Liver (tissue), 9 donors: ENCODE measurements around the gene ACTR6. TPM values are rescaled to one million over a fixed set of nuclear protein-coding genes. Genes with fewer than 3 reads are reported as not detected.

Source experiments
- DNase-seq: peaks from one replicate; pipeline ENCODE4 v3.0.0-alpha.2; 2017; ENCODE audit warnings: low spot score
- H3K27ac ChIP-seq, 2 donors: one replicate each; pipeline ENCODE4 v1.7.0; 2013; ENCODE audit warnings: inconsistent platforms in 2 of 2, low read length in 2 of 2, control low read depth in 1 of 2, low read depth in 1 of 2, mild to moderate bottlenecking in 1 of 2
- H3K27me3 ChIP-seq, 4 donors: one replicate each; pipeline versions ENCODE4 v1.6.1 to v1.7.0; 2013; ENCODE audit warnings: low read length in 3 of 4, inconsistent platforms in 1 of 4, mild to moderate bottlenecking in 1 of 4, moderate library complexity in 1 of 4; ENCODE audit not compliant: control insufficient read depth in 4 of 4, insufficient read depth in 4 of 4
- H3K36me3 ChIP-seq, 4 donors: one replicate each; pipeline versions ENCODE4 v1.6.1 to v1.7.0; 2013; ENCODE audit warnings: low read length in 3 of 4, mild to moderate bottlenecking in 3 of 4, low read depth in 1 of 4, moderate library complexity in 1 of 4; ENCODE audit not compliant: control insufficient read depth in 4 of 4, insufficient read depth in 3 of 4
- H3K4me1 ChIP-seq, 4 donors: one replicate each; pipeline versions ENCODE4 v1.6.1 to v1.7.0; 2013; ENCODE audit warnings: low read length in 3 of 4, mild to moderate bottlenecking in 3 of 4, moderate library complexity in 1 of 4; ENCODE audit not compliant: control insufficient read depth in 4 of 4, insufficient read depth in 4 of 4
- H3K4me3 ChIP-seq, 3 donors: one replicate each; pipeline versions ENCODE4 v1.6.1 to v1.7.0; 2013; ENCODE audit warnings: low read length in 3 of 3, control low read depth in 1 of 3, low read depth in 1 of 3, mild to moderate bottlenecking in 1 of 3
- H3K9ac ChIP-seq, 2 donors: one replicate each; pipeline ENCODE4 v1.7.0; 2013; ENCODE audit warnings: low read length in 2 of 2, mild to moderate bottlenecking in 2 of 2, moderate library complexity in 2 of 2, control low read depth in 1 of 2, low read depth in 1 of 2
- H3K9me3 ChIP-seq, 4 donors: one replicate each; pipeline versions ENCODE4 v1.6.1 to v1.7.0; 2013; ENCODE audit warnings: low read length in 3 of 4; ENCODE audit not compliant: control insufficient read depth in 4 of 4
- CTCF ChIP-seq: fragments of 150-350 bp; IDR thresholded peaks from 2 replicates; pipeline ENCODE4 v1.5.1; 2017; ENCODE audit warnings: improper control_type of control experiment, low read depth, low read length; ENCODE audit not compliant: missing input control
- EGR1 ChIP-seq, 2 donors: IDR thresholded peaks; 2 replicates each; pipeline ENCODE4 v1.6.1; 2016 to 2018; ENCODE audit warnings: antibody characterized with exemption in 2 of 2, low read depth in 2 of 2
- FOXA2 ChIP-seq: IDR thresholded peaks from 2 replicates; pipeline ENCODE4 v1.6.1; 2016; ENCODE audit warnings: antibody characterized with exemption
- GABPA ChIP-seq, 2 donors: IDR thresholded peaks in 1 of 2; conservative IDR thresholded peaks in 1 of 2; 2 replicates each; pipeline ENCODE4 v1.6.1; 2016; ENCODE audit warnings: antibody characterized with exemption in 2 of 2, mild to moderate bottlenecking in 1 of 2, moderate library complexity in 1 of 2
- HNF4A ChIP-seq, 2 donors: conservative IDR thresholded peaks; 2 replicates each; pipeline ENCODE4 v1.6.1; 2016; ENCODE audit warnings: antibody characterized with exemption in 2 of 2, mild to moderate bottlenecking in 2 of 2
- HNF4G ChIP-seq: IDR thresholded peaks from 2 replicates; pipeline ENCODE4 v1.6.1; 2016; ENCODE audit warnings: antibody characterized with exemption
- JUND ChIP-seq, 2 donors: IDR thresholded peaks; 2 replicates each; pipeline ENCODE4 v1.6.1; 2016; ENCODE audit warnings: antibody characterized with exemption in 2 of 2
- MAX ChIP-seq: IDR thresholded peaks from 2 replicates; pipeline ENCODE4 v1.6.1; 2016; ENCODE audit warnings: antibody characterized with exemption
- NR2F2 ChIP-seq: IDR thresholded peaks from 2 replicates; pipeline ENCODE4 v1.6.1; 2016; ENCODE audit warnings: antibody characterized with exemption
- REST ChIP-seq: IDR thresholded peaks from 2 replicates; pipeline ENCODE4 v1.6.1; 2016; ENCODE audit warnings: antibody characterized with exemption, mild to moderate bottlenecking
- RXRA ChIP-seq, 2 donors: IDR thresholded peaks; 2 replicates each; pipeline ENCODE4 v1.6.1; 2017 to 2018; ENCODE audit warnings: antibody characterized with exemption in 2 of 2, mild to moderate bottlenecking in 1 of 2
- SP1 ChIP-seq: IDR thresholded peaks from 2 replicates; pipeline ENCODE4 v1.6.1; 2018; ENCODE audit warnings: antibody characterized with exemption, mild to moderate bottlenecking
- TAF1 ChIP-seq: conservative IDR thresholded peaks from 2 replicates; pipeline ENCODE4 v1.6.1; 2016; ENCODE audit warnings: antibody characterized with exemption, mild to moderate bottlenecking
- YY1 ChIP-seq: IDR thresholded peaks from 2 replicates; pipeline ENCODE4 v1.6.1; 2016; ENCODE audit warnings: antibody characterized with exemption, mild to moderate bottlenecking
- ZBTB33 ChIP-seq: IDR thresholded peaks from 2 replicates; pipeline ENCODE4 v1.6.1; 2016; ENCODE audit warnings: antibody characterized with exemption
- WGBS: extraction: QIAGEN DNeasy Blood & Tissue Kit; methylation state at CpG from one replicate; pipeline ENCODE4 v1.1.7; 2013; 5-methylcytosine and 5-hydroxymethylcytosine counted together
- polyA plus RNA-seq, 2 donors: library from polyadenylated mRNA; stranded (reverse) in 1 of 2; unstranded in 1 of 2; fragments of 200-250 nt in 1 of 2; fragments of >200 nt in 1 of 2; fragmentation: Nextera tagmentation in 1 of 2; extraction: Ambion mirVana in 1 of 2; gene quantifications; one replicate each; pipeline versions ENCODE4 v1.2.1 to v1.2.3, GENCODE V29; 2013 to 2015
- total RNA-seq, 2 donors: library from RNA; depleted of rRNA; stranded (reverse); fragments of >200 nt; gene quantifications; one replicate each; pipeline ENCODE4 v1.2.3, GENCODE V29; 2014
- donor health status: healthy.
- donor health status: healthy.
- donor health status: healthy.
- donor health status: healthy.
- donor health status: healthy.

The ACTR6 gene
- total and polyA plus RNA-seq, 4 donors, result 6.9 to 9.7 (median 8.7) TPM

GRCh38 chr12:100189636-100190394 is 10.8 kb upstream of the ACTR6 start (continued):
- TF ChIP-seq EGR1 (IDR thresholded peaks at IDR 0.05; ENCODE audit: low read depth in 2 of 2) (no peak), FOXA2 (no peak), GABPA (IDR thresholded peaks at IDR 0.05 in 1 of 2, conservative IDR thresholded peaks at IDR 0.05 in 1 of 2) (no peak), ZBTB33 (no peak)

- H3K27ac ChIP-seq, result no peak overlapping the region
- H3K27me3 ChIP-seq, result no peaks in the 10 kb centered on the region
- 95% methylated on average over 1 of the region's 1 CpG for WGBS
- no peaks in the 10 kb centered on the region for H3K4me1 ChIP-seq
- no peak overlapping the region for H3K9ac ChIP-seq
- TF ChIP-seq REST (no peak), GABPA (IDR thresholded peaks at IDR 0.05 in 1 of 2, conservative IDR thresholded peaks at IDR 0.05 in 1 of 2) (no peak), SP1 (no peak), CTCF (no peak), YY1 (no peak), TAF1 (no peak), RXRA (IDR thresholded peaks at IDR 0.05) (no peak), HNF4G (no peak), ZBTB33 (no peak), MAX (no peak), EGR1 (IDR thresholded peaks at IDR 0.05; ENCODE audit: low read depth in 2 of 2) (no peak), FOXA2 (no peak), JUND (IDR thresholded peaks at IDR 0.05) (no peak), NR2F2 (no peak), HNF4A (conservative IDR thresholded peaks at IDR 0.05) (no peak)
- DNase-seq, result no peak
- no peak overlapping the region for H3K4me3 ChIP-seq
- H3K9me3 ChIP-seq, result no peaks in the 10 kb centered on the region
- peaks cover 0 to 6% (median 1%) of the 10 kb centered on the region in 4 donors for H3K36me3 ChIP-seq
Observed at GRCh38 chr12:100193085-100193484, 7.5 kb upstream of the ACTR6 start.
